ENCODE data around the gene CHD2.

CHD2 gene

GRCh38 chr15:92933831-92934230 is 33.7 kb downstream of the CHD2 start:
- Histone ChIP-seq H3K4me3 (ENCODE audit: low read length in 2 of 2) (no peak overlapping the region), H3K9ac (ENCODE audit: low read length in 2 of 2) (no peak overlapping the region), H3K36me3 (ENCODE audit: control insufficient read depth in 2 of 2, insufficient read depth in 2 of 2, low read length in 2 of 2) (peaks cover 32 to 41% of the 10 kb centered on the region in 2 donors), H3K9me3 (ENCODE audit: control insufficient read depth in 2 of 2, low read length in 2 of 2) (no peaks in the 10 kb centered on the region), H3K27ac (ENCODE audit: low read length) (no peak overlapping the region), H3K27me3 (ENCODE audit: control insufficient read depth in 1 of 2, insufficient read depth in 2 of 2, low read length in 2 of 2) (no peaks in the 10 kb centered on the region), H3K4me1 (ENCODE audit: control insufficient read depth, insufficient read depth, low read length) (no peaks in the 10 kb centered on the region)

- no peaks in the 10 kb centered on the region for H3K4me1 ChIP-seq (ENCODE audit: control insufficient read depth, insufficient read depth, low read length)
- peaks cover 32 to 45% of the 10 kb centered on the region in 2 donors for H3K36me3 ChIP-seq (ENCODE audit: control insufficient read depth in 2 of 2, insufficient read depth in 2 of 2, low read length in 2 of 2)
Measured at GRCh38 chr15:92934716-92935115, 34.6 kb downstream of the CHD2 start.

GRCh38 chr15:92936138-92936537 is 36.0 kb downstream of the CHD2 start:
- no peak overlapping the region for H3K27ac ChIP-seq (ENCODE audit: low read length)
- no peaks in the 10 kb centered on the region for H3K9me3 ChIP-seq (ENCODE audit: control insufficient read depth in 2 of 2, low read length in 2 of 2)
- peaks cover 32 to 47% of the 10 kb centered on the region in 2 donors for H3K36me3 ChIP-seq (ENCODE audit: control insufficient read depth in 2 of 2, insufficient read depth in 2 of 2, low read length in 2 of 2)
- no peaks in the 10 kb centered on the region for H3K27me3 ChIP-seq (ENCODE audit: control insufficient read depth in 1 of 2, insufficient read depth in 2 of 2, low read length in 2 of 2)
- no peak overlapping the region for H3K4me3 ChIP-seq (ENCODE audit: low read length in 2 of 2)
- H3K9ac ChIP-seq (ENCODE audit: low read length in 2 of 2), result no peak overlapping the region
- H3K4me1 ChIP-seq (ENCODE audit: control insufficient read depth, insufficient read depth, low read length), result no peaks in the 10 kb centered on the region

More at GRCh38 chr15:92934716-92935115, 34.6 kb downstream of the CHD2 start:
- no peak overlapping the region for H3K4me3 ChIP-seq (ENCODE audit: low read length in 2 of 2)
- no peak overlapping the region for H3K27ac ChIP-seq (ENCODE audit: low read length)
- no peaks in the 10 kb centered on the region for H3K9me3 ChIP-seq (ENCODE audit: control insufficient read depth in 2 of 2, low read length in 2 of 2)
- no peaks in the 10 kb centered on the region for H3K27me3 ChIP-seq (ENCODE audit: control insufficient read depth in 1 of 2, insufficient read depth in 2 of 2, low read length in 2 of 2)
- H3K9ac ChIP-seq (ENCODE audit: low read length in 2 of 2), result no peak overlapping the region

- Histone ChIP-seq H3K4me3 (ENCODE audit: low read length in 2 of 2) (no peak overlapping the region), H3K27ac (ENCODE audit: low read length) (no peak overlapping the region), H3K4me1 (ENCODE audit: control insufficient read depth, insufficient read depth, low read length) (no peaks in the 10 kb centered on the region), H3K9me3 (ENCODE audit: control insufficient read depth in 2 of 2, low read length in 2 of 2) (no peaks in the 10 kb centered on the region), H3K9ac (ENCODE audit: low read length in 2 of 2) (no peak overlapping the region), H3K36me3 (ENCODE audit: control insufficient read depth in 2 of 2, insufficient read depth in 2 of 2, low read length in 2 of 2) (peaks cover 30 to 50% of the 10 kb centered on the region in 2 donors), H3K27me3 (ENCODE audit: control insufficient read depth in 1 of 2, insufficient read depth in 2 of 2, low read length in 2 of 2) (no peaks in the 10 kb centered on the region)
Measured at GRCh38 chr15:92936693-92937092, 36.6 kb downstream of the CHD2 start.

- H3K36me3 ChIP-seq (ENCODE audit: control insufficient read depth in 2 of 2, insufficient read depth in 2 of 2, low read length in 2 of 2), result peaks cover 38 to 60% of the 10 kb centered on the region in 2 donors
Measured at GRCh38 chr15:92937901-92938300, 37.8 kb downstream of the CHD2 start.

GRCh38 chr15:92938387-92938786 is 38.3 kb downstream of the CHD2 start:
- Histone ChIP-seq H3K27me3 (ENCODE audit: control insufficient read depth in 1 of 2, insufficient read depth in 2 of 2, low read length in 2 of 2) (no peaks in the 10 kb centered on the region), H3K9me3 (ENCODE audit: control insufficient read depth in 2 of 2, low read length in 2 of 2) (no peaks in the 10 kb centered on the region), H3K27ac (ENCODE audit: low read length) (no peak overlapping the region), H3K36me3 (ENCODE audit: control insufficient read depth in 2 of 2, insufficient read depth in 2 of 2, low read length in 2 of 2) (peaks cover 39 to 62% of the 10 kb centered on the region in 2 donors), H3K9ac (ENCODE audit: low read length in 2 of 2) (no peak overlapping the region), H3K4me3 (ENCODE audit: low read length in 2 of 2) (no peak overlapping the region), H3K4me1 (ENCODE audit: control insufficient read depth, insufficient read depth, low read length) (no peaks in the 10 kb centered on the region)

More at GRCh38 chr15:92937901-92938300, 37.8 kb downstream of the CHD2 start:
- Histone ChIP-seq H3K4me1 (ENCODE audit: control insufficient read depth, insufficient read depth, low read length) (no peaks in the 10 kb centered on the region), H3K9ac (ENCODE audit: low read length in 2 of 2) (no peak overlapping the region), H3K9me3 (ENCODE audit: control insufficient read depth in 2 of 2, low read length in 2 of 2) (no peaks in the 10 kb centered on the region), H3K27ac (ENCODE audit: low read length) (no peak overlapping the region), H3K27me3 (ENCODE audit: control insufficient read depth in 1 of 2, insufficient read depth in 2 of 2, low read length in 2 of 2) (no peaks in the 10 kb centered on the region), H3K4me3 (ENCODE audit: low read length in 2 of 2) (no peak overlapping the region)

DNA sequence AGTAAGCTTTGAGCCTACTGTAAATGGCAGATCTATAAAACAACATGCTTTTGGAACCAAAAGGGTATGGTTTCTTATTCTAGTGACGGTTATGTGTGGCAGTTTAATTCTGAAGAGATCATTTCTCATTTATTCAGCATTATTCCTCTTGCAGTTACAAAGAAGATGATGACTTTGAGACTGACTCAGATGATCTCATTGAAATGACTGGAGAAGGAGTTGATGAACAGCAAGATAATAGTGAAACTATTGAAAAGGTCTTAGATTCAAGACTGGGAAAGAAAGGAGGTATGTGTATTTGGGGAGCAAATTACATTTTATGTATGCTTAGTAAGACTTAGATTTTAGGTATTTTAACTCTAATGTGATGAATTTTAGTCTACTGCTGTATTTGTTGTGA is 41.5 kb downstream of the CHD2 start:
- H3K27ac ChIP-seq (ENCODE audit: low read length), result no peak overlapping the region
- H3K36me3 ChIP-seq (ENCODE audit: control insufficient read depth in 2 of 2, insufficient read depth in 2 of 2, low read length in 2 of 2), result peaks cover 41 to 61% of the 10 kb centered on the region in 2 donors
- H3K4me3 ChIP-seq (ENCODE audit: low read length in 2 of 2), result no peak overlapping the region
- no peaks in the 10 kb centered on the region for H3K9me3 ChIP-seq (ENCODE audit: control insufficient read depth in 2 of 2, low read length in 2 of 2)
- no peaks in the 10 kb centered on the region for H3K4me1 ChIP-seq (ENCODE audit: control insufficient read depth, insufficient read depth, low read length)
- H3K27me3 ChIP-seq (ENCODE audit: control insufficient read depth in 1 of 2, insufficient read depth in 2 of 2, low read length in 2 of 2), result no peaks in the 10 kb centered on the region
- H3K9ac ChIP-seq (ENCODE audit: low read length in 2 of 2), result no peak overlapping the region

DNA sequence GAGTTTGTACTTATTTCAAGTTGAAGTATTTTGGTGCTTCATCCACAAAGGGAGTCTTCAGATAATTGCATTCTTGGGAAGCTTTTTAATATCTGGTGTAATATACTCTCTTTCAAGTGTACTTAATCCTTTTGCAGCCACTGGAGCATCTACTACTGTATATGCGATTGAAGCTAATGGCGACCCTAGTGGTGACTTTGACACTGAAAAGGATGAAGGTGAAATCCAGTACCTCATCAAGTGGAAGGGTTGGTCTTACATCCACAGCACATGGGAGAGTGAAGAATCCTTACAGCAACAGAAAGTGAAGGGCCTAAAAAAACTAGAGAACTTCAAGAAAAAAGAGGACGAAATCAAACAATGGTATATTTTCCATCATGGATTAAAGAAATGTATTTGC is 42.6 kb downstream of the CHD2 start:
- H3K36me3 ChIP-seq (ENCODE audit: control insufficient read depth in 2 of 2, insufficient read depth in 2 of 2, low read length in 2 of 2), result peaks cover 47 to 67% of the 10 kb centered on the region in 2 donors
- no peak overlapping the region for H3K9ac ChIP-seq (ENCODE audit: low read length in 2 of 2)
- H3K27ac ChIP-seq (ENCODE audit: low read length), result no peak overlapping the region
- H3K27me3 ChIP-seq (ENCODE audit: control insufficient read depth in 1 of 2, insufficient read depth in 2 of 2, low read length in 2 of 2), result no peaks in the 10 kb centered on the region
- no peaks in the 10 kb centered on the region for H3K9me3 ChIP-seq (ENCODE audit: control insufficient read depth in 2 of 2, low read length in 2 of 2)
- H3K4me1 ChIP-seq (ENCODE audit: control insufficient read depth, insufficient read depth, low read length), result no peaks in the 10 kb centered on the region
- H3K4me3 ChIP-seq (ENCODE audit: low read length in 2 of 2), result no peak overlapping the region

- Histone ChIP-seq H3K9me3 (ENCODE audit: control insufficient read depth in 2 of 2, low read length in 2 of 2) (no peaks in the 10 kb centered on the region), H3K36me3 (ENCODE audit: control insufficient read depth in 2 of 2, insufficient read depth in 2 of 2, low read length in 2 of 2) (peaks cover 49 to 68% of the 10 kb centered on the region in 2 donors), H3K4me1 (ENCODE audit: control insufficient read depth, insufficient read depth, low read length) (no peaks in the 10 kb centered on the region), H3K9ac (ENCODE audit: low read length in 2 of 2) (no peak overlapping the region), H3K27ac (ENCODE audit: low read length) (no peak overlapping the region), H3K4me3 (ENCODE audit: low read length in 2 of 2) (no peak overlapping the region), H3K27me3 (ENCODE audit: control insufficient read depth in 1 of 2, insufficient read depth in 2 of 2, low read length in 2 of 2) (no peaks in the 10 kb centered on the region)
Measured at GRCh38 chr15:92943581-92943980, 43.5 kb downstream of the CHD2 start.

- no peak overlapping the region for H3K27ac ChIP-seq (ENCODE audit: low read length)
- H3K9me3 ChIP-seq (ENCODE audit: control insufficient read depth in 2 of 2, low read length in 2 of 2), result peaks cover 8 to 10% of the 10 kb centered on the region in 2 donors
- no peak overlapping the region for H3K4me3 ChIP-seq (ENCODE audit: low read length in 2 of 2)
- no peaks in the 10 kb centered on the region for H3K27me3 ChIP-seq (ENCODE audit: control insufficient read depth in 1 of 2, insufficient read depth in 2 of 2, low read length in 2 of 2)
- no peak overlapping the region for H3K9ac ChIP-seq (ENCODE audit: low read length in 2 of 2)
- H3K4me1 ChIP-seq (ENCODE audit: control insufficient read depth, insufficient read depth, low read length), result no peaks in the 10 kb centered on the region
- peaks cover 54 to 69% of the 10 kb centered on the region in 2 donors for H3K36me3 ChIP-seq (ENCODE audit: control insufficient read depth in 2 of 2, insufficient read depth in 2 of 2, low read length in 2 of 2)
Measured at GRCh38 chr15:92944946-92945521, 44.9 kb downstream of the CHD2 start.

- H3K9me3 ChIP-seq (ENCODE audit: control insufficient read depth in 2 of 2, low read length in 2 of 2), result peaks cover 8 to 10% of the 10 kb centered on the region in 2 donors
- no peaks in the 10 kb centered on the region for H3K4me1 ChIP-seq (ENCODE audit: control insufficient read depth, insufficient read depth, low read length)
- peaks cover 55 to 69% of the 10 kb centered on the region in 2 donors for H3K36me3 ChIP-seq (ENCODE audit: control insufficient read depth in 2 of 2, insufficient read depth in 2 of 2, low read length in 2 of 2)
- no peak overlapping the region for H3K9ac ChIP-seq (ENCODE audit: low read length in 2 of 2)
- no peaks in the 10 kb centered on the region for H3K27me3 ChIP-seq (ENCODE audit: control insufficient read depth in 1 of 2, insufficient read depth in 2 of 2, low read length in 2 of 2)
- H3K4me3 ChIP-seq (ENCODE audit: low read length in 2 of 2), result no peak overlapping the region
- no peak overlapping the region for H3K27ac ChIP-seq (ENCODE audit: low read length)
Measured at GRCh38 chr15:92947071-92947730, 47.1 kb downstream of the CHD2 start.
